ENCODE measurements around the gene TMEM165. TPM values are rescaled to one million over a fixed set of nuclear protein-coding genes. Genes with fewer than 3 reads are reported as not detected.

The TMEM165 gene
- polyA plus RNA-seq, 3 donors: 77.4 to 96.4 (median 92.8) TPM

DNA sequence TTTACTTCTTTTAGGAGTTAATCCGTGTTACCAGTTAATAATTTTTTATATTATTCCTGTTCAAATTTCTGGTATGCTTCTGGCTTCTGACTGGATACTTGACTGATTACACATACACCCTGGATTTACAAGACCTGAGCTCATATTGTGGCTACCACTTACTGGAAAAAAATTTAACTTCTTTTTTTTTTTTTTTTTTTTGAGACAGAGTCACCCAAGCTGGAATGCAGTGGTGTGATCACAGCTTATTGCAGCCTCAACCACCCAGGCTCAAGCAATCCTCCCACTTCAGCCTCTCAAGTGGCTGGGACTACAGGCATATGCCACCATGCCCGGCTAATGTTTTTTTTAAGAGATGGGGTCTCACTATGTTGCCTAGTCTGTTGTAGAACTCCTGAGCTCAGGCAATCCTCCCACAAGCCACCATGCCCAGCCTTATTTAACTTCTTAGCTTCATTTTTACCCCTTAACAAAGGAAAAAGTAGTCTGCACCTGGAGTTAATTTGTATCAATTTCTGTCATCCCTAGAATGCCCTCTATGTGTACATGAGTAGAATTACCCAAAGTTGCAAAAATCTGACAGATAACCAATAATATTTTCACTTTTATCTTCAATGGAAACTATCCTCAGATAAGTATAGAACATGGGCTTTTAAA is 50.3 kb downstream of the TMEM165 start:
- H3K27me3 ChIP-seq (ENCODE audit: control insufficient read depth in 2 of 2, insufficient read depth in 2 of 2, low read length in 2 of 2): no peaks in the 10 kb centered on the region
- Mint-ChIP-seq H3K27ac (no peak overlapping the region), H3K9me3 (no peaks in the 10 kb centered on the region), H3K4me3 (no peak overlapping the region), H3K36me3 (peaks cover 39% of the 10 kb centered on the region in 2 donors), H3K4me1 (peaks cover 6% of the 10 kb centered on the region), H3K27me3 (ENCODE audit: low read depth in 3 of 3) (no peaks in the 10 kb centered on the region)
- no peaks in the 10 kb centered on the region for H3K9me3 ChIP-seq (replicated peaks in 1 of 2; ENCODE audit: control insufficient read depth in 1 of 2, insufficient read depth in 1 of 2, low read length in 2 of 2)
- H3K36me3 ChIP-seq (replicated peaks in 1 of 2; ENCODE audit: control insufficient read depth in 1 of 2, insufficient read depth in 2 of 2, low read length in 2 of 2): peaks cover 22 to 66% of the 10 kb centered on the region in 2 donors
- no peaks in the 10 kb centered on the region for H3K79me2 ChIP-seq (ENCODE audit: insufficient read depth, low read length)
- H3K9ac ChIP-seq (ENCODE audit: insufficient read depth, low read length, poor library complexity, severe bottlenecking): no peak overlapping the region
- intact Hi-C loops (cut with micrococcal nuclease): no loop called here
- peaks cover 2 to 17% of the 10 kb centered on the region in 2 donors for H3K4me1 ChIP-seq (ENCODE audit: control insufficient read depth in 1 of 2, insufficient read depth in 2 of 2, low read length in 2 of 2)
- H2AFZ ChIP-seq (ENCODE audit: insufficient read depth, low read depth, low read length, poor library complexity, severe bottlenecking): no peak overlapping the region
- no peaks in the 10 kb centered on the region for H4K20me1 ChIP-seq (ENCODE audit: insufficient read depth, low read length)
- no CpG with 5 or more reads among the region's 2 CpGs for WGBS (ENCODE audit: insufficient coverage)
- no peak overlapping the region for H3K4me3 ChIP-seq (replicated peaks in 1 of 3; ENCODE audit: low read depth in 2 of 3, low read length in 3 of 3)
- H3K4me2 ChIP-seq (replicated peaks; ENCODE audit: extremely low read depth, low read length, poor library complexity, severe bottlenecking): no peak overlapping the region
- H3K27ac ChIP-seq (ENCODE audit: low read depth in 1 of 2, low read length in 2 of 2): no peak overlapping the region
- DNase-seq: no peak
- TF ChIP-seq, protein P1, sequence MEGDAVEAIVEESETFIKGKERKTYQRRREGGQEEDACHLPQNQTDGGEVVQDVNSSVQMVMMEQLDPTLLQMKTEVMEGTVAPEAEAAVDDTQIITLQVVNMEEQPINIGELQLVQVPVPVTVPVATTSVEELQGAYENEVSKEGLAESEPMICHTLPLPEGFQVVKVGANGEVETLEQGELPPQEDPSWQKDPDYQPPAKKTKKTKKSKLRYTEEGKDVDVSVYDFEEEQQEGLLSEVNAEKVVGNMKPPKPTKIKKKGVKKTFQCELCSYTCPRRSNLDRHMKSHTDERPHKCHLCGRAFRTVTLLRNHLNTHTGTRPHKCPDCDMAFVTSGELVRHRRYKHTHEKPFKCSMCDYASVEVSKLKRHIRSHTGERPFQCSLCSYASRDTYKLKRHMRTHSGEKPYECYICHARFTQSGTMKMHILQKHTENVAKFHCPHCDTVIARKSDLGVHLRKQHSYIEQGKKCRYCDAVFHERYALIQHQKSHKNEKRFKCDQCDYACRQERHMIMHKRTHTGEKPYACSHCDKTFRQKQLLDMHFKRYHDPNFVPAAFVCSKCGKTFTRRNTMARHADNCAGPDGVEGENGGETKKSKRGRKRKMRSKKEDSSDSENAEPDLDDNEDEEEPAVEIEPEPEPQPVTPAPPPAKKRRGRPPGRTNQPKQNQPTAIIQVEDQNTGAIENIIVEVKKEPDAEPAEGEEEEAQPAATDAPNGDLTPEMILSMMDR (IDR thresholded peaks at IDR 0.05): no peak

DNA sequence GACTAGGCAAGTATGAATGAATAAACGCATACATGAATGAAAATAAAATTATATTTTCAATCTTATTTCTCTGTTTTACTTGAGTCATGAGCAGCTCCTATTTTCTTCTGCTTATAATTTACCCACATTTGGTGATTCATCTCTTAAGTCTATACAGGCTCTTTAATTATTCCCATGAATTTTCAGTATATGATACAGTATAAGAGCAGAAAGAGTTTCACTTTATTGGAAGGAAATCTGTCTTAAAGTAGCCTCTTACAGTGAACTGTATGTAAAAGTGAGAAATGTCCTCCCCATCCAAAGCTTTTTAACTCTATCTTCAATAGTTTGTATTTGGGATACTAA is 50.8 kb downstream of the TMEM165 start:
- Histone ChIP-seq H3K27ac (ENCODE audit: low read depth in 1 of 2, low read length in 2 of 2) (no peak overlapping the region), H3K4me2 (replicated peaks; ENCODE audit: extremely low read depth, low read length, poor library complexity, severe bottlenecking) (no peak overlapping the region), H2AFZ (ENCODE audit: insufficient read depth, low read depth, low read length, poor library complexity, severe bottlenecking) (no peak overlapping the region), H3K4me1 (ENCODE audit: control insufficient read depth in 1 of 2, insufficient read depth in 2 of 2, low read length in 2 of 2) (peaks cover 2 to 17% of the 10 kb centered on the region in 2 donors), H4K20me1 (ENCODE audit: insufficient read depth, low read length) (no peaks in the 10 kb centered on the region), H3K36me3 (replicated peaks in 1 of 2; ENCODE audit: control insufficient read depth in 1 of 2, insufficient read depth in 2 of 2, low read length in 2 of 2) (peaks cover 24 to 67% of the 10 kb centered on the region in 2 donors), H3K4me3 (replicated peaks in 1 of 3; ENCODE audit: low read depth in 2 of 3, low read length in 3 of 3) (no peak overlapping the region), H3K79me2 (ENCODE audit: insufficient read depth, low read length) (no peaks in the 10 kb centered on the region), H3K27me3 (ENCODE audit: control insufficient read depth in 2 of 2, insufficient read depth in 2 of 2, low read length in 2 of 2) (no peaks in the 10 kb centered on the region), H3K9ac (ENCODE audit: insufficient read depth, low read length, poor library complexity, severe bottlenecking) (no peak overlapping the region), H3K9me3 (replicated peaks in 1 of 2; ENCODE audit: control insufficient read depth in 1 of 2, insufficient read depth in 1 of 2, low read length in 2 of 2) (no peaks in the 10 kb centered on the region)
- Mint-ChIP-seq H3K4me1 (peaks cover 6% of the 10 kb centered on the region), H3K27ac (no peak overlapping the region), H3K36me3 (peaks cover 40 to 41% of the 10 kb centered on the region in 2 donors), H3K27me3 (ENCODE audit: low read depth in 3 of 3) (no peaks in the 10 kb centered on the region), H3K4me3 (no peak overlapping the region), H3K9me3 (no peaks in the 10 kb centered on the region)
- TF ChIP-seq, protein P1 (IDR thresholded peaks at IDR 0.05): no peak
- DNase-seq: no peak
- WGBS (ENCODE audit: insufficient coverage): no CpG with 5 or more reads among the region's 1 CpG
- intact Hi-C loops (cut with micrococcal nuclease): no loop called here
